NCI-H2196 (cell line): ENCODE results near the gene IL33.

Experiments
- DNase-seq: peaks from one replicate; lab custom pipeline; 2025; ENCODE audit not compliant: unreplicated experiment; lab: John Stamatoyannopoulos, UW

IL33 gene

GRCh38 chr9:6216002-6216401 is 395 bp downstream of the IL33 start:
- no peak for DNase-seq

- no peak for DNase-seq
Measured at GRCh38 chr9:6216951-6217350, 1.3 kb downstream of the IL33 start.

- DNase-seq: no peak
Measured at GRCh38 chr9:6218099-6218502, 2.5 kb downstream of the IL33 start.

DNA sequence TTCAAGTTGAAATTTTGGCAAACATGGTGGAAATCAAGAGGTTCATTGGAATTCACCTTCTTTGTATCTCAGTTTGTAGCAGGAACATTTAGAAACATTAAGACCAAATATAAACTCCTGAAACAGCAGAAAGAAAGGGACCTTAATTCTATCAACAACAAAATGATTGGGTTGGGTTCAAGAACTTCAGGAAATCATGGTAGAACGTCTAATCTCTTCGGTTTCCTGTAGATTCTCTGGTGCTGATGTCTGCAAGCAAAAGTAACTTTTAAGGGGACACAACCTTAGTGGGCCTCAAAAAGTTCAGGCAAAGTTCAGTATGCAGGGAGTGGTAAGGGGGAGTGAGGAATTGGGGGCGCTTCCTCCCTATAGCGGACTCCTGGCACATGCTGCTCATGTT is 3.4 kb downstream of the IL33 start:
- DNase-seq: no peak

DNA sequence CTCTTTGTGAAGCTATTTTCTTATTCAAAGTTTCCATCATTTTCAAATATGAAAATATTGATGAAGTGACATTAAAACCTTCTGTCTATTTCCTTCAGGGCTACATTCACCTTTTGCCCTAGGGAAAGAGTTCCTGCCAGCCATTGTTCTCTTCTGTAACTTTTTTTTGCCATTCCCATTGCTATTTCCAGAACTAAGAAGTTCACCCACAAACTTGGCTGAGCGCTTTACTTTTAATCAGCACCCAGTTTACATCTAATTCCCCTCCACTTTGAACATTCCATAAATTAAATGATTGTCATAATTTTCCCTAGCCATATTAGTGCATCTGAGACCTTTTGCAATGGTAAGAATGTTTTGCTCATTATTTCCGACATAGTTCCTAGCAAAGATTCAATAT is 4.4 kb downstream of the IL33 start:
- DNase-seq: no peak

GRCh38 chr9:6224393-6225154 is 9.0 kb downstream of the IL33 start:
- no peak for DNase-seq

DNA sequence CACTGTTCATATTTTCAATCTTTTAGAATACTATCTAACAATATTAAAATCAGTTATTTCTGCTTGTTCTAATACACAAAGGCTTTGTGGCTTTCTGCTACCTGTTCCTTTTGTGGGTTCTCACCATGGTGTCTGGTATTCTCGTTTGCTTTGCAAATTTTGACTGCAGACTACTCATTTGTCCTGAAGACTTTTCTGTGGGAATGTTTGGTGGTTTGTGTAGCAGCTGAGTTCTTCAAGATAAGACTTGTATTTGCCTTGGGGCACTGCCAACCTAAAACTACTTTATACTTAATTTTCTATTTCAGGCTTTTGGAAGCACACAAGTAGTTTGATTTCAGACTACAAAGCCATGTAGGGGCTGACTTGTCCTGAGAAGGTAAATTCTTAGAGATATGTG is 11.1 kb downstream of the IL33 start:
- no peak for DNase-seq

DNA sequence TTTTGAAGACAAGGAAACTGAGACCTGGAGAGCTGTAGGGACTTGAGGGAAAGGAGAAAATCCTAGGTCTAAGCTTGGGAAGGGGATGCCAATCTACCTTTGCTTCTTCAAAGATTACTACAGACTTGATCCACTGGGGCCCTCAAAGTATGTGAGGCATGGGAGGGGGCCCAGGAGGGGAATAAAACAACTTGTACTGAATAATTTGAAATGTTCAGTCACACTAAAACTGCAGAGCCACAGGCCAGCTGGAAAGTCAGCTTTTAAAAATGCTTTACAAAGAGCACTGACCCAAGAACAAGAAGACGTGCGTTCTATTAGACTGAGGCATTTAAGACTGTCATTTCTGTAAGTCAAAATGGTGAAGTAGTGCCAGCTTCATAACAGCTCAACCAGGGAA is 13.6 kb downstream of the IL33 start:
- no peak for DNase-seq

DNA sequence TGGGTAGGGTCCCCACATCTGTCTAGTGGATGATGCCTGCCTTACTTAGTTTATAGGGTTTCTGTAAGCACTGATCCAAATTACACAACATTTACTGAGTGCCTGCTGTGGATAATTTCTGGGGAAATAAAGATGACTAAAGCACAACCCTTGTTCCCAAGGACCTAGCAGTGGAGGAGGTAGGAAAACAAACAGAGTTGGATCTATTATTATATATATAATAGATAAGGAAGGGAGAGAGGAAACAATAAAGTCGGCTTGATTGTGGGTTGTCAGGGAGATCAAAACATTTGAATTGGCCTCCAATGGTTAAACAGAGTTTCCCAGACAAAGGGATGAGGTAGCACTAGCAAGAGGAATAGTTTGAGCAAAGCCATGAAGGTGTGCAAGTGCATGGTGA is 14.0 kb downstream of the IL33 start:
- DNase-seq: no peak

DNA sequence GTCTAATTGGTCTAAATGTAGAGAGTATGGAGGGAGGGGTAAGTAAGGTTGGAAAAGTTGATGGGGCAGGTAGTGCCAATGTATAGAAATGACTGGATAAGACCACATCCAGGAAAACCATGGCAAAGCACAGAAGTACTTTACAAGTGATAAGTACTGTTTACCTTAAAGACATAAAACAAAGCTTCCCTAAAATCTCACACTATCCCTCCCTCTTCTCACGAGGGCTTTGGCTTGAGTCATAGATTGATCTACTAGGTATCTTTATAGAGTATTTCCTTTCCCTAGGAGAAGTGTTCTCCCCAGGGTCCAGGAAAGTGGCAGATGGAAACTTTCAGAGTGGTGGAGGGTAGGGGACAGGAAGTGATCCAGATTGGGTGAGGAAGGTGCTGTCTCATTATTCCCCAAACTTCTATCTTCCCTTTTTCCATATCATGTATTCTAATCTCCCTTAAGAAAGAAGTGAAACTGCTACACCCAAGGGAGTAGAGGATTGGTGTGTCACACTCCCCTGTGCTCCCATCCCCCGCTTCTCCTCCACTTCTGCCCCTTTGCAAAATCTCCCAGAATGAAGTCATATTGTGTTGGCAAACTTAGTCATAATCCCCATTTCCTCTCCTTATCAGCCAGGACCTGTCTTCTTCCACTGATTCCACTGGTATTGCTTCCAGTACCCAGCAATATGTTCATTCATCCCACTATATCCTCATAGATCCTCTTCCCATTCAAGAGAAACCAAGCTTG is 14.6 kb downstream of the IL33 start:
- DNase-seq: no peak

DNA sequence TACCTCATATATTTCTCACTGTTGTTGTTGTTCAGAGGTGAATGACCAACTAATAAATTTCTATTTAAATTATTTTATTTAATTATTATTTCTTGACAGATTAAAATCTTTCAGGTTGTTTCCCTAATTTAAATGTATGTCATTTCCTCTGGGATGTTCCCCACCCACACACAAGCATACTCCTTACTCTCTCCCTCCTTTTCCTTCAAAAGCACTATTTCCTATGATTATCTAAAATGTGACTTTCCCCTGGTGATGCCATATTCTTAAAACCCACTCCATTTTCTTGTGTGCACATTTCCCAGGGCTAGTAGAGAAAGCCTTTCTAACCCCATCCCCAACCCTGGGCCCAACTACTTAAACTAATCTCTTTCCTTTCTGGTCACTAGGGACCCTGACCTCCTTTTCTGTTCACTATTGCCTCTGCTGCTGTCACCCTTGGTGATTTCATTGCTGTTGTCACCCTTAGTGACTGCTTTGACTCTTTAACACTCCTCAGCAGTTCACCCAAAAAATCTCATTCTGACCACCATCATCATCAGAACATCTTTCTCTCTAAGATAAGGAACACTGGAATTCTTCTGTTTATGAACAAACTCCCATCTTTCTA is 16.8 kb downstream of the IL33 start:
- no peak for DNase-seq

GRCh38 chr9:6234014-6234413 is 18.4 kb downstream of the IL33 start:
- DNase-seq: no peak

- no peak for DNase-seq
Measured at GRCh38 chr9:6237267-6237666, 21.7 kb downstream of the IL33 start.

DNA sequence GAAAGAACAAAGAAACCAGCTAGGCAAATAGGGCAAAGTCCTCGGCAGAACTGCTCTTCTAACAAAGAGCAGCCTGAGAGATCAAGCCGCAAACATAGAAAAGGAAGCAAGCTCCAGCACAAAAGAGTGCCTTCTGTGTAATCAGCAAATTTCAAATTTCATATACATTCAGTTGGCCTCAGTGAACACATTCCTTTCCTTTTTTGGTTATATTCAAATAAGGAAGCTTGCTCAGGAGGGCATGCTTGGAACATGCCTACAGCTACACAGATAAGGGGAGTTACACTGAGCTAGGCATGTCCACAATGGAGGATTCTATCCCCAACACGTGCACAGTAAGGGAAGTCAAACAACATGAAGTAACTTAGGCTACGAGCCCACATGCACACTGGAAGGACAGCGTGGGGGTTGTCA is 23.4 kb downstream of the IL33 start:
- DNase-seq: no peak

DNA sequence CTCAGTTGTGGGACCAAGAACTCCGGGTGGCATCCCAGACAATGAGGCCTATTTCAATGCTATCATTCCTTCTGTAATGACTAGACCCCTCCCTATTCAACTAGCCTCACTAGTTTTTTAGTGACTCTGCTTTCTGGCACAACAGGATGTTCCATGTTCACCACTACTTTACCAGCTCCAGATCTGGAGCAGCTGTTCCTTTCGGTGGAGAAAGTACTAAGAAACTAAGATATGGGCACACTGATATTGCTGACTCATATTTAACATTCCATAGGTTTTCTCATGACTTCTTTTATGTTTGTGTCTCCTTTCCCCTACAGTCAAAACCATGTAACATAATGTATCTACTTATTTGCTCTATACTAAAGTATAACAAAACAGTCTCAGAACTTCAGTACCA is 24.1 kb downstream of the IL33 start:
- DNase-seq: no peak

DNA sequence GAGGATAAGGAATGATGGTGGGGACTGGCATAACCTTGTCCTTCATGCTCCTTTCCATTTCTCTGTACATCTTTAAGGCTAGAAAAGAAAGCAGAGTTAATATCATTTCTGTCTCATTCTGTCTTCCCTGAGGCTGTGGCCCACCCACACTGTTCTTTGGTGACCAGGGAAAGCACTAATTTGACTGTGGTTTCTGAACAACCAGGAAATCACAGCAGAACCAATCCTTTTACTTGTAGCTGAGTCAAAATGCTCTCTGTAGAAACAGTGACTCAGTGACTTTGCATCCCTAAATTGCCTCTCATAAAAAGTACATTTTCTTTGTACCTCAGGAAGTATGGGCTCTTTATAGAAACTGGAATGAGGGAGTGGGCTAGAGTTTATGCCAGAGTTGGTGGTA is 28.1 kb downstream of the IL33 start:
- DNase-seq: no peak

- DNase-seq: no peak
Measured at GRCh38 chr9:6247266-6247665, 31.7 kb downstream of the IL33 start.

GRCh38 chr9:6268826-6269397 is 53.3 kb downstream of the IL33 start:
- no peak for DNase-seq

- no peak for DNase-seq
Measured at GRCh38 chr9:6270896-6271295, 55.3 kb downstream of the IL33 start.

- no peak for DNase-seq
Measured at GRCh38 chr9:6271508-6272228, 56.1 kb downstream of the IL33 start.

- no peak for DNase-seq
Measured at GRCh38 chr9:6272229-6272598, 56.6 kb downstream of the IL33 start.
